ENCODE data around the gene PLXNA4.

DNA sequence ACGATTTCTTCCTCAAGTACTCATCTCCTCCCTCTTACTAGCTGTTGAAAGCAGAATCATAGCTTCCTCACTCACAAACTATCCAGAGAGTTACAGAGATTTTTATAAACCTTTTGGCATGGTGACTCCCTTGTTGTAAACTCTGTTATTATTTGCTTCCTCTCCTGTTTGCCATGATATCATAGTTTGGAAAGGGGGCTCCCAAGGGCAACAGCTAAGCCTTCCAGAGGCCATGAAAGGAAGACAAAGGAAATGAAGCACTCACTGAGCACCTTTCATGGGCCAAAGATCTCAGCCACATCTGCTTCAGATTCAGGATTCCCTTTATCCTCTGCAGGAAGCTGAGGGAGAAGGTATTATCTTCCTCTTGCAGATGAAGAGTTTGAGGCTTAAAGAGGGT lies 484.6 kb downstream of the PLXNA4 start:
- TF ChIP-seq POLR2A (IDR thresholded peaks at IDR 0.05; ENCODE audit: low read depth, low read length) (no peak), TAF1 (IDR thresholded peaks at IDR 0.05; ENCODE audit: low read depth, low read length) (no peak), POLR2AphosphoS5 (IDR thresholded peaks at IDR 0.05; ENCODE audit: low read depth, low read length) (no peak), SPI1 (IDR thresholded peaks at IDR 0.05; ENCODE audit: low read depth, low read length) (no peak), PAX5 (IDR thresholded peaks at IDR 0.05; ENCODE audit: insufficient read depth, low read length, severe bottlenecking) (no peak)
